ENCODE measurements around the gene TIGD6. TPM values are rescaled to one million over a fixed set of nuclear protein-coding genes. Genes with fewer than 3 reads are reported as not detected.
A peak's percentile ranks its signal among the peaks of the same experiment; 100 is the strongest.

TIGD6 gene
- total RNA-seq, 6 experiments from 2014 or later, result 1.5 to 2.8 (median 2.2) TPM

- no peaks in the 10 kb centered on the region for H3K27me3 ChIP-seq
- peaks cover 0 to 3% (median 0%) of the 10 kb centered on the region in 4 donors for H3K9me3 ChIP-seq
- H3K36me3 ChIP-seq, result peaks cover 0 to 78% (median 33%) of the 10 kb centered on the region in 4 donors
- no peaks in the 10 kb centered on the region for H3K4me1 ChIP-seq
- no peak overlapping the region for H3K27ac ChIP-seq
- H3K4me3 ChIP-seq, result no peak overlapping the region
- TF ChIP-seq POLR2A (IDR thresholded peaks at IDR 0.05) (no peak), CTCF (IDR thresholded peaks at IDR 0.05) (no peak)
- ATAC-seq (no peak), DNase-seq (no peak)
- WGBS (ENCODE audit: insufficient coverage, low coverage, low lambda C conversion rate, missing lambda C conversion rate), result 93% methylated on average over 3 of the region's 3 CpGs
- intact Hi-C loops (cut with DNase I), result no loop called here
These were observed 15.0 kb upstream of the TIGD6 start for GRCh38 chr5:150015415-150015814.

- intact Hi-C loops (cut with DNase I), result no loop called here
- no peak overlapping the region for H3K4me3 ChIP-seq
- H3K9me3 ChIP-seq, result peaks cover 0 to 3% (median 0%) of the 10 kb centered on the region in 4 donors
- no peaks in the 10 kb centered on the region for H3K4me1 ChIP-seq
- H3K27ac ChIP-seq, result no peak overlapping the region
- H3K36me3 ChIP-seq, result peaks cover 0 to 73% (median 32%) of the 10 kb centered on the region in 4 donors
- TF ChIP-seq CTCF (IDR thresholded peaks at IDR 0.05), result no peak
- TF ChIP-seq POLR2A (IDR thresholded peaks at IDR 0.05), result no peak
- DNase-seq (no peak), ATAC-seq (no peak)
- H3K27me3 ChIP-seq, result no peaks in the 10 kb centered on the region
- 95% methylated on average over 3 of the region's 3 CpGs for WGBS (ENCODE audit: insufficient coverage, low coverage, low lambda C conversion rate, missing lambda C conversion rate)
These were observed 14.0 kb upstream of the TIGD6 start for GRCh38 chr5:150014456-150014855.

GRCh38 chr5:150013931-150014330 lies 13.5 kb upstream of the TIGD6 start:
- ATAC-seq, result no peak
- Histone ChIP-seq H3K36me3 (peaks cover 0 to 68% (median 30%) of the 10 kb centered on the region in 4 donors), H3K4me1 (no peaks in the 10 kb centered on the region), H3K27me3 (no peaks in the 10 kb centered on the region), H3K4me3 (no peak overlapping the region), H3K9me3 (peaks cover 0 to 3% (median 0%) of the 10 kb centered on the region in 4 donors), H3K27ac (no peak overlapping the region)
- no peak for TF ChIP-seq CTCF (IDR thresholded peaks at IDR 0.05)
- TF ChIP-seq POLR2A (IDR thresholded peaks at IDR 0.05), result no peak
- intact Hi-C loops (cut with DNase I), result no loop called here
- no peak for DNase-seq
- WGBS (ENCODE audit: insufficient coverage, low coverage, low lambda C conversion rate, missing lambda C conversion rate), result 100% methylated on average over 4 of the region's 4 CpGs

GRCh38 chr5:150009671-150010387 lies 9.4 kb upstream of the TIGD6 start:
- DNase-seq (no peak), ATAC-seq (peak in 2 of 4 donors; percentile 26 to 40)
- TF ChIP-seq CTCF (IDR thresholded peaks at IDR 0.05) (no peak), POLR2A (IDR thresholded peaks at IDR 0.05) (no peak)
- H3K4me3 ChIP-seq, result no peak overlapping the region
- WGBS (ENCODE audit: insufficient coverage, low coverage, low lambda C conversion rate, missing lambda C conversion rate), result 92% methylated on average over 4 of the region's 6 CpGs
- peaks cover 0 to 72% (median 29%) of the 10 kb centered on the region in 4 donors for H3K36me3 ChIP-seq
- no peaks in the 10 kb centered on the region for H3K27me3 ChIP-seq
- no peak overlapping the region for H3K27ac ChIP-seq
- intact Hi-C loops (cut with DNase I), result no loop called here
- no peaks in the 10 kb centered on the region for H3K9me3 ChIP-seq
- H3K4me1 ChIP-seq, result no peaks in the 10 kb centered on the region
